GM19455 (cell line): ENCODE measurements around the gene KLF5.
"Not testable (repeated sequence)": the region's sequence is repeated elsewhere in the genome, so short reads cannot be mapped to it uniquely, and the experiment has no call there.

Experiments used
- ATAC-seq: cut with Tn5 transposase; IDR thresholded peaks from one replicate; pipeline ENCODE4 v1.9.1; 2021; ENCODE audit not compliant: unreplicated experiment

KLF5 gene

GRCh38 chr13:73082895-73083294 is 24.1 kb downstream of the KLF5 start:
- ATAC-seq, result no peak

GRCh38 chr13:73088332-73088935 is 29.6 kb downstream of the KLF5 start:
- no peak for ATAC-seq

- no peak for ATAC-seq
Observed at GRCh38 chr13:73089213-73089612, 30.4 kb downstream of the KLF5 start.

- ATAC-seq, result no peak
Observed at GRCh38 chr13:73090116-73090822, 31.5 kb downstream of the KLF5 start.

- no peak for ATAC-seq
Observed at GRCh38 chr13:73090823-73091187, 32.0 kb downstream of the KLF5 start.

- no peak for ATAC-seq
Observed at GRCh38 chr13:73092829-73093228, 34.0 kb downstream of the KLF5 start.

GRCh38 chr13:73096173-73096572 is 37.4 kb downstream of the KLF5 start:
- no peak for ATAC-seq

- no peak for ATAC-seq
Observed at GRCh38 chr13:73096638-73097037, 37.8 kb downstream of the KLF5 start.

GRCh38 chr13:73100781-73101180 is 42.0 kb downstream of the KLF5 start:
- not testable (repeated sequence) for ATAC-seq

- no peak for ATAC-seq
Observed at GRCh38 chr13:73101351-73102007, 42.7 kb downstream of the KLF5 start.

- no peak for ATAC-seq
Observed at GRCh38 chr13:73103238-73103637, 44.4 kb downstream of the KLF5 start.

- no peak for ATAC-seq
Observed at GRCh38 chr13:73106513-73107178, 47.8 kb downstream of the KLF5 start.

GRCh38 chr13:73107481-73107880 is 48.7 kb downstream of the KLF5 start:
- no peak for ATAC-seq

- no peak for ATAC-seq
Observed at GRCh38 chr13:73107970-73108369, 49.2 kb downstream of the KLF5 start.

GRCh38 chr13:73109288-73109899 is 50.6 kb downstream of the KLF5 start:
- no peak for ATAC-seq

- ATAC-seq, result no peak
Observed at GRCh38 chr13:73109969-73110368, 51.2 kb downstream of the KLF5 start.

GRCh38 chr13:73110814-73111213 is 52.0 kb downstream of the KLF5 start:
- no peak for ATAC-seq

GRCh38 chr13:73111331-73111730 is 52.5 kb downstream of the KLF5 start:
- ATAC-seq, result no peak

- no peak for ATAC-seq
Observed at GRCh38 chr13:73119612-73120011, 60.8 kb downstream of the KLF5 start.
